ENCODE data around the gene CLMN.

DNA sequence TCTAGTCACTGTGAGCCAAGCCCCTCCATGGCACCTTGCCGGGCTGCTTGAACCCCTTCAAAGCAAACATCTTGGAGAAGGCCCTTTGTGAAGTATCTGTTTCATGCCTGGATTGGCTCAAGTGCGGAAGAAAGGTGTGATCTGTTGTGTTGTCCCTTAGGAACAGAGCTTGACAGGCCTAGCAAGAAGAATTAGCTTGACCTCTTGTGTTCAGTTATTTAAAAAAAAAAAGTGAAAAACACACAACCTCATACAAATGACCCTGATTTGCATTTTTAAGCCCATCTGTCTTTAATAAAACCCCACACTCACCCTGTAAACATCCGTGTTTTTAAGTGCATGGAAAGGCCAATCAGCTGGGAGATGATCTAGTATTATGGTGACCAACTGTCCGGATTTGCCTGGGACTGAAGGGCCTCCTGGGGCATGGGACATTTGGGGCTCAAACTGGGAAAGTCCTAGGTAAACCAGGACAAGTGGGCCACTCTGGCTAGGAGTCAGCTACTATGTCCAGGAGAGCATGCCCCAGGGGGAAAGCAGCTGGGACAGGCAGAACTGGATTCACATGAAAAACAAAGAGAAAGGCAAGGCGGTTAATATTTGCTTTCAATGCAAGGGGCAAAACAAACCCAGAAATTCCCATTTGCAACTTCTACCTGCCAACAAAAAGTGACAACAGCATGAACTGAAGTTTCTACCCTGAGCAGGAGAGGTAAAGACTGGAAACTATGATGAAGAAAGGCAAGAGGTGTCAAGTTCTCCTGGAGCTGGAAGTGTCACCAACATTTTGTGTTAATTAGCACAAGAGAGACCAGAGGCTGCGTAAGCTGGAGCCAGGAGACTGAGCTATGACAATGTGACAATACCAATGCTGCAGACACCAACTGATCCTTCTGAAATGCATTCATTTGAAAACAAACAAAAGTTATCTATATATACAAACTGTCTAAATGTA lies 78.6 kb downstream of the CLMN start:
- TF ChIP-seq, protein P1, sequence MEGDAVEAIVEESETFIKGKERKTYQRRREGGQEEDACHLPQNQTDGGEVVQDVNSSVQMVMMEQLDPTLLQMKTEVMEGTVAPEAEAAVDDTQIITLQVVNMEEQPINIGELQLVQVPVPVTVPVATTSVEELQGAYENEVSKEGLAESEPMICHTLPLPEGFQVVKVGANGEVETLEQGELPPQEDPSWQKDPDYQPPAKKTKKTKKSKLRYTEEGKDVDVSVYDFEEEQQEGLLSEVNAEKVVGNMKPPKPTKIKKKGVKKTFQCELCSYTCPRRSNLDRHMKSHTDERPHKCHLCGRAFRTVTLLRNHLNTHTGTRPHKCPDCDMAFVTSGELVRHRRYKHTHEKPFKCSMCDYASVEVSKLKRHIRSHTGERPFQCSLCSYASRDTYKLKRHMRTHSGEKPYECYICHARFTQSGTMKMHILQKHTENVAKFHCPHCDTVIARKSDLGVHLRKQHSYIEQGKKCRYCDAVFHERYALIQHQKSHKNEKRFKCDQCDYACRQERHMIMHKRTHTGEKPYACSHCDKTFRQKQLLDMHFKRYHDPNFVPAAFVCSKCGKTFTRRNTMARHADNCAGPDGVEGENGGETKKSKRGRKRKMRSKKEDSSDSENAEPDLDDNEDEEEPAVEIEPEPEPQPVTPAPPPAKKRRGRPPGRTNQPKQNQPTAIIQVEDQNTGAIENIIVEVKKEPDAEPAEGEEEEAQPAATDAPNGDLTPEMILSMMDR (IDR thresholded peaks at IDR 0.05; ENCODE audit: poor library complexity): no peak
- no peak for TF ChIP-seq EZH2 (IDR thresholded peaks at IDR 0.05; ENCODE audit: borderline replicate concordance)
